IPS-NIHi11 (cell line): Measurements from ENCODE around the gene IFITM1.
"Not testable (repeated sequence)": the region's sequence is repeated elsewhere in the genome, so short reads cannot be mapped to it uniquely, and the experiment has no call there.

Source experiments
- DNase-seq: peaks from one replicate; pipeline ENCODE4 v3.0.0; 2012; ENCODE audit warnings: mixed read lengths, low spot score

IFITM1 gene

GRCh38 chr11:326592-326841 is 12.7 kb downstream of the IFITM1 start:
- no peak for DNase-seq

GRCh38 chr11:326842-327580 is 13.2 kb downstream of the IFITM1 start:
- no peak for DNase-seq

GRCh38 chr11:327581-327923 is 13.7 kb downstream of the IFITM1 start:
- DNase-seq, result no peak

GRCh38 chr11:328012-328411 is 14.2 kb downstream of the IFITM1 start:
- no peak for DNase-seq

GRCh38 chr11:328516-329100 is 14.8 kb downstream of the IFITM1 start:
- DNase-seq, result not testable (repeated sequence)

- DNase-seq, result no peak
These were observed 16.0 kb downstream of the IFITM1 start for GRCh38 chr11:329886-330253.

GRCh38 chr11:330307-330693 is 16.5 kb downstream of the IFITM1 start:
- no peak for DNase-seq

- no peak for DNase-seq
These were observed 17.0 kb downstream of the IFITM1 start for GRCh38 chr11:330694-331357.

- no peak for DNase-seq
These were observed 17.7 kb downstream of the IFITM1 start for GRCh38 chr11:331358-332060.

- DNase-seq, result no peak
These were observed 19.0 kb downstream of the IFITM1 start for GRCh38 chr11:332651-333480.

- not testable (repeated sequence) for DNase-seq
These were observed 19.9 kb downstream of the IFITM1 start for GRCh38 chr11:333616-334263.

GRCh38 chr11:334264-334994 is 20.6 kb downstream of the IFITM1 start:
- no peak for DNase-seq

GRCh38 chr11:335779-336658 is 22.2 kb downstream of the IFITM1 start:
- no peak for DNase-seq

- DNase-seq, result no peak
These were observed 22.9 kb downstream of the IFITM1 start for GRCh38 chr11:336659-337198.

- DNase-seq, result no peak
These were observed 23.9 kb downstream of the IFITM1 start for GRCh38 chr11:337711-338110.

GRCh38 chr11:339963-340362 is 26.1 kb downstream of the IFITM1 start:
- DNase-seq, result no peak

- no peak for DNase-seq
These were observed 27.0 kb downstream of the IFITM1 start for GRCh38 chr11:340539-341512.

GRCh38 chr11:342328-342727 is 28.5 kb downstream of the IFITM1 start:
- DNase-seq, result no peak
